Limb (tissue), 2 donors: ENCODE results near the gene SLC24A3.

Source experiments
- DNase-seq, 2 donors: peaks; one replicate each; pipeline ENCODE4 v3.0.0-alpha.2; 2016; ENCODE audit errors: extremely low spot score in 2 of 2

The SLC24A3 gene

DNA sequence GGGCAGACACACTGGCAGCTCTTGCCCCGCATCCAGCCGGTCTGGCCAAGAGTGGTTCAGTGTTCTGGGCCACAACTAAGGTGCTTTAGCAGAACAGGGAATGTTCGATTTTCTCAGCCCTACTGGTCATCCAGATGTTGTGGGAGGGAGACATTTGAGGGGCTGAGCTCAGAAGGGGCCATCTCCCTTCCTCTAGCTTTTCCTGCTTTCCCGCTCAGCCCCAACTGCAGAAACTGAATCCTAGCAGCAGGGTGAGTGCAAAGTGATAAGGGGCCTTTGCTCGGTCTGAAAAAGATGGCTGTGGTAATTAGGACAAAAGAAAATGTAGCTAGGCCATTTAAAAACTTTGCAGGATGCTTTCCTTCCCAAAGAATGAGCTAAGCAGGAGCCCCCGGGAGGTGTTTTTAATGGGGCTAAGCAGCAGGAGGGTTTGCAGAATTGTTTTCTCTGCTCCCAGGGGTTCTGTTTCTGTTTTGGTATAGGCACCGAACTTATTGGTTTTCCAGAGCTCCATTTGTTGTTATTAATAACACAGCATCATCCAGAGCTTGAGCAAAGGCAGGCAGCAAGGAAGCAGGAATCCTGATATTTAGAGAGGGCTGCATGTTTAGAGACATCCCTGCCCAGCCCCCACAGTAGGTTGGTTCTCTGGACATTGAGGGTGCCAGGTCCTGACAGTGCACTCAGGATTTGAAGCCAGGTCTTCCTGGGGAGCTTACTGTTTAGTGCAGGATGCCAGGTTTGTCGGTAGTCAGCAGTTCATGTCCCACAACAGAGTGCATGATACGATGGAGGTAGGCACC, 210.9 kb downstream of the SLC24A3 start:
- DNase-seq: no peak

DNA sequence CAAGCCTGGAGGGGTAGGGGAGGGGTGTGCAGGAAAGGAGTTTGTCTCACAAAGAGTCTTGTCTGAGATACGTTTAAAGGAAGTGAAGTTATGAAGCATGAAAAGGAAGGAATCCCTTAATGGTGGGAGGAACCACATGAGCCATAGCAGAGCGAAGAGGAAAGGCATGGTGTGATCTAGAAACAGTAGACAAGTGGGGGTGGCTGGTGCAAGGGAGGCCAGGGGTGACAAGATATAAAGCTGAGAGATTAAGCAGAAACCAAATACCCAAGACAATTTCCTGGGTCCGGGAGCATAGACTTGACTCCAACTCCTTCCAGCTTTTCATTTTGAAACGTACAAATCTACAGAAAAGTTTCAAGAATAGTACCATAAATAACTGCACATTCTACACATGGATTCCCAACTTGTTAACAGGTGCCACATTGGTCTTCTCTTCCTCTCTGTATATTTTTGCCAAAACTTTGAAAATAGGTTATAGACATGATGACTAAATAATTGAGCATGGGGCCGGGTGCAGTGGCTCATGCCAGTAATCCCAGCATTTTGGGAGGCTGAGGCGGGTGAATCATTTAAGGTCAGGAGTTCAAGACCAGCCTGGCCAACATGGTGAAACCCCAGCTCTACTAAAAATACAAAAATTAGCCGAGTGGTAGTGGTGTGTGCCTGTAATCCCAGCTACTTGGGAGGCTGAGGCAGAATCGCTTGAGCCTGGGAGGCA, 211.6 kb downstream of the SLC24A3 start:
- no peak for DNase-seq

DNA sequence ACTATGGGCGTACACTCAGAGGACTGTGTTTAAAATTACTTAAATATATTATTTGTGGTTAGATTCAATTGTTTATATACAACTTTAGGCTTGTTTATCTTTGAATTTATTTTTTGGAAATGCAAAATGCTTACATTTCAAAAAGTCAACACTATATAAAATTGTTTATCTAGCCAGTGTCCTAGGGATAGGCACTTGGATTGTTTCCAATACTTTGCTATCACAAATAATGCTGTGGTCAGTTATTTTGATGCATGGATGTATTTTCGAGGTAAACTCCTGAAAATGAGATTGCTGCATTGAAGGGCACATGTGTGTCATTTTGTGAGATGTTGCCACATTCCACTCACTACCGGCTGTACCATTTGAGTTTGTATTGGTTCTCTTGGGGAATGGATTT, 213.9 kb downstream of the SLC24A3 start:
- DNase-seq: no peak

DNA sequence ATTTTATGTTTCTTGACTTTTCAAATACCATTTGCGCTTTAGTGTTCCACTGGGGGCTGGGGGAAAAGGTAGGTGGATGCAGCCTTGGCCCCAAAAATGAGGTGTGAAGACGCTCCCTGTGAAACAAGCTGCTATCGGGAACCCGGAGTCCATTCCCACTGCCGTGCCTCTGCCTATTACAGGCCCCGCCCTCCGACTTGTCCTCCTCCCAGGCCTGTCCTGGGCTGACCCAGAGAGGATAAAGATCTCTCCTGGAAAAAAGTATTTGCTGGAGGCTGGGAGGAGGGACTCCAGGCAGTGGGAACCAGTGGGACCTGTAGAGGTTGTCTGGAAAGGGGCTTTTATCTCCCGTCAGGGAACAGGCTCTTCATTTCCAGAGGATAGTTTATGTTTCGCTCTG, 215.0 kb downstream of the SLC24A3 start:
- DNase-seq: no peak

DNA sequence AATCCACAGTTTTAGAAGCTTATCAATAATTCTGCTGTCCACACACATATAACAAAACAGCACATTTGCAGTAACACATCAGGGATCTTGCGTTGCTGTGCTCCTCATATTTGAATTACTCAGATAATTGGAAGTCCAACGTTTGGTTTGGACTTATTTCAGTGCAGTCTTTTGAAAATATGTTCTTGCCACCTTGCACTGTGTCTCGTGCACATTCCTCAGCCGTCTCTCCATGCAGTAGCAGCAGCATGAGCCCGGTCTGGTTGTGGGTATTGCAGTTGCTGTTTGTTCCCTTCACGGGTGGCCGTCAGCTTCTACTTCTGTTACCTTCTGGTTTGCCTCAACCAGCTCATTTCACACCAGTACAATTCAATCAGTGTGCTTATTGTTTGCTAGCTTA, 215.5 kb downstream of the SLC24A3 start:
- DNase-seq: no peak

DNA sequence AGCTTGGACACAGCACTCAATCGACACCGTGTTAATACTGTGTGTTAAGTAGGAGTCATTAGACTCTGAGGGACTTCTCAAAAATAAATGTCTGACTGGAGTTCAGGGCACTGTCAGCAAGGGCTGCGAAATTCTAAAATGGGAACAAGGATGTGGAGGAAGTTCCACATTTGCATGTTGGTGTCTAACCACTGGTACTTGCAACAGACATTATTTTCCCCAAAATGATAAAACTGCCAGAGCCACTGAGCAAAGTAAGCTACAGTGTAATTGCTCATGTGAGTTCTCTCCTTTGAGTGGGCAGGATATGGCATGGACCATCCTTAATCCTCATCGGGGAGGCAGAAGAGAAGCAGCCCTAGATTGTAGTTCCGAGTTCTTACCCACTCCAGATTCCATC, 215.9 kb downstream of the SLC24A3 start:
- no peak for DNase-seq

DNA sequence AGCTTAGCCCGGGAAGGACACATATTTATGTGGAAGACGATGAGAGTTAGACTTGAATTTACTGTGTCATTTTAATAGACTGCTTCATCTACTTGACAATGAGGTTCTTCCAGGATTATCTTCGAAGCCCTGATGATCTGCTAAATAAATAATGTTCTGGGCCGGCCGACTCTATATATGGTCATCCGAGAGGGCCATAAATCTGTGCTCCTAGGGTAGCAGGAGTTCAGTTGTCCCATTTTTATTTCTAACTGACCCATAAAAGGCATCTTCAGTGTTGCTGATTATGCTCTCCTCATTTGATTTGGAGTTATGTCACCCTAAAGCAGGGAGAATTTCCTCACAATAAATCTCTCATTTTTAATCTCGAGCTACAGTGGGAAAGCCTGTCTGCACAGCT, 217.1 kb downstream of the SLC24A3 start:
- DNase-seq: no peak

DNA sequence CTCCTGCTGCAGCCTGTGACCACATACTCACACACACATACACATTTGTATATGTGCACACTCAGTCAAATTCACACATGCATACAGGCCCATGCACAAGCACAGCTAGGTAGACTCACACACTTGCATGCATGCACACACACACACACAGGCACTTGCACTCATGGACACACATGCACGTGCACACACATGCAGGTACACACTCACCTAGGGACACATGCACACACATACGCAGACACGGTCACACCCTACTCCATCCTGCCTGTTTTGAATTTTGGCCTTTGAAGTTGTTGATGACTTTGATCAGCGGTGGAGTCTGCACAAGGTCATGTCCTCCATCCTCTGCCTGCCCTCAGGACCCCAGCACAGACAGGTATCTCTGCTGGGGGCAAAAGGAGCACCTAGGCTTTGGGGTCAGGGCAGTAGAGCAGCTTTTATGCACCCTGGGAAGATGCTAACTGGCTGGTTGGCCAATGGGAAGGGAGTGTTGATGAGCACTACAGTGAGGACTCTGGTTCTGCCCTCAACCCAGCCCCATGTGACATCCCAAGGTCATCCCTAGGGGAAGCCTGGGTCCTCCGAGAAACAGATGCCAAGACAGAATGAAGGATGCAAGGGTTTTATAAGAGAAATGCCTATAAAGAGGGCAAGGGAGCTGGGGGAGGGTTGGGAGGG, 218.3 kb downstream of the SLC24A3 start:
- DNase-seq: no peak

DNA sequence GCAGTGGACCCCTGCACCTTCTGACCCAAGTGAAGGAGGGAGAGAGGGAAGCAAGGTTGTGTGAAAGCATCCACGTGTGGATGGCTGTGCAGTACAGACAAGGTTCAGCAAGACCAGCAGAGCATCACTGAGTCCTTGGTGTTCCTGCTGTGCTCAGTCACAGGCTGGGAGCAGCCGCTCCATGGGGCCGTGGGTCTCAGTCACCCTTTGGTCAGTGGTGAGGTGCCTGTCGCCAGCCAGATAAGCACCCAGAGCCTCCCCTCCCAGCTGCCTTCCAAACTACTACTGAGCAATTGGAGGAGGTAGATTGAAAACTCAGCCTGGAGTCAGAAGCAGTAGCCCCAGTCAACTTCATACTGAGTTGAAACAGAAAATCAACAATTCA, 218.9 kb downstream of the SLC24A3 start:
- no peak for DNase-seq

DNA sequence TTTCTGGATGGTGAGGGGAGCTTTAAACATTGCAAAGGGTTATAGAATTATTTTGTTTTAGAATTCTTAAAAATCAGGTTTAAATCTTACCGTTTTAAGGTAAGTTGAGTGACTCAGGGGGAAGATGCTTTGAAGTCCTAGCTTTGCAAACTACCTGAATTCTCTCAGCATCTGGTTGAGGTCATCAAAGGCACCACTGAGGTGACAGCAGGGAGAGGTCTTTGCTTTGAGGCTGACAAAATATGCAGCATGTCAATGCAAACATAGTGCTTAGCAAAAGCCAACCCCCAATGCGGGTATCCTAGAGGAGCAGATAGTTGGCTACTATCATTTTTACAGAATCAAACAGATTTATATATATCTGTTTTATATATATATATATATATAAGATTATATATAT, 219.5 kb downstream of the SLC24A3 start:
- no peak for DNase-seq

DNA sequence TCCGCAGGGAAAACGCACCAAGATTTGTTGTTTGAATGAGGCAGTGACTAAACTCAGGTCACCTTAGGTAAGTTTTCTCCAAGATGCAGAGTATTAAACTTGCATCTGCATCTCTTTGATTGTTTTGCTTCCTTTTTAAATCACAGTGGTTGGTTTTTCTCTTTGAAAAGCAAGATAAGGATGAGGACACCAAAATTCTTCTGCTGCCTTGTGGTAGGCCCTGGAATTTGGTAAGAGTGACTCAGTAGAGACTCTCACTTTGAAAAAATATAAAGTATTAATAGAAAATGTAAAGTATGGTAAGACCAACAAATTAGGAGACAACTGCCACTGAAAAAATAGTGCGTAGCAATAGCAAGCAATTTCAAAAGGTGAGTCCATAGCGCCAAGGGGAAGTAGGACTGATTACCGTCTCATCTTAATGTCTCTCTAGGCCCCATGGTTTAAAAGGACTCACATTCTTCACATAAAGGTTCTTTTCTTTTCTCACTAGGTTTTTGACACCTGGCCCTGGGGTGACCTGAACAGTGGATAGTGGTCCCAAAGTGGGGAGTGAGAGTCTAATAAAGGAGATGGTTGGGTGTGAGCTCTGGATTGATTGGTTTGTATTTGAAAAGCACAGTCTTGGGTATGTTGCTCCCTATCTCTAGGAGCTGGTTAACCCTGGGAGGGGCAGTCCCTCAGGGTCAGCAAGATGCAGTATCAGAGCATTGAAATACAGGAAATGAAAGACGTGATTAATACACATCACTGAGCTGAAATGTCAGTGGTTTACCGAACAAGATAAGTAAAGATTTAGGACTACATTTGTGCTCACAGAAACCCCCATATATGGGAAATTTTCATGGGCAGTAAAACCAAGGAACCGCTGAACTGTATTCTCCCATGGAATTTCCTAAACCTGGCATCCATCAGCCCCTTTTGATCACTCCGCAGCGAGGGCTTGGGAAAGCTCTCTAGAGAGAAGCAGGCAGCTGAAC, 221.2 kb downstream of the SLC24A3 start:
- no peak for DNase-seq

DNA sequence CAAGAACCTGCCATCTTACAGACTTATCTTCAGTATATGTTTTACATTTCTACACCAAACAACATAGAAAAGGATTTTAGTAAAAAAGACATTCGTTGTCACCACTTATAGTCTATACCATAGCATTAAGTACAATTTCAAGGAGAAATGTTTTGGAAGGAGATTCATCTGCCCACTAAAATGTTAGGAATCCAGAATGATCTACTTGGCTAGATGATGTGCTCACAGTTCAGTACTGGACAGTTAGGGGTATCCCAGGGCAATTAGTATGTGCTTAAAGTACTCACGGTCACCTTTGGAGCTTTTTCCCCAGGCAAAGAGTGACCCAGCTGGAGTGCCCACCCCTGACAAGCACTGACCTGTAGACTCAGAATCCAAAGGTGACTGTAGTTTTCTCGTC, 222.9 kb downstream of the SLC24A3 start:
- no peak for DNase-seq

DNA sequence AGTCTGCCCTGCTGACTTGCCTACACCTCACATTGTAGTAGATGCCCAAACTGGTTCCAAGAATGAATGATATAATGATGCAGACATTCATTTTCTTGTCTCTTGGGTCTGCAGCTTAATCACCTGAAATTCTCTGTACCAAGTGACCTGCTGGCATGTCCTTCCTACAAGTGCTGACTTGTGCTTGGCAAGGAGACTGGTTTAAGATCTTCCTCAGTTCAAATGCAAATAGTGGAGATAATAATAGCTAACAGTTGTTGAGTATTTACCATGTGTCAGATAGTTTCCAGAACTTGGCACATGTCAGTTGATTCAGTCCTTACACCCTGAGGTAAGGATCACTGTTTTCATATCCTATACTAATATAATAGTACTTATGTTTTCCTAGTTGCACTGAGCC, 223.4 kb downstream of the SLC24A3 start:
- no peak for DNase-seq

DNA sequence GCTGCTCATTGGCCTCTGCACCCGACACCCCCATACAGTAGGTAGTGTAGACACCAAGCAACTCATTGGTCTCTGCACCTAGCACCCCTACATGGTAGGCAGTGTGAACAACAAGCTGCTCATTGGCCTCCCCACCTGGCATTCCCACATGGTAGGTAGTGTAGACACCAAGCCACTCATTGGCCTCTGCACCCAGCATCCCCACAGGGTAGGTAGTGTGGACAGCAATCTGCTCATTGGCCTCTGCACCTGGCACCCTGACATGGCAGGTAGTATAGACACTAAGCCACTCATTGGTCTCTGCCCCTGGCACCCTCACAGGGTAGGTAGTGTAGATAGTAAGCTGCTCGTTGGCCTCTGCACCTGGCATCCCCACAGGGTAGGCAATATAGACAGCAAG, 226.0 kb downstream of the SLC24A3 start:
- DNase-seq: no peak

DNA sequence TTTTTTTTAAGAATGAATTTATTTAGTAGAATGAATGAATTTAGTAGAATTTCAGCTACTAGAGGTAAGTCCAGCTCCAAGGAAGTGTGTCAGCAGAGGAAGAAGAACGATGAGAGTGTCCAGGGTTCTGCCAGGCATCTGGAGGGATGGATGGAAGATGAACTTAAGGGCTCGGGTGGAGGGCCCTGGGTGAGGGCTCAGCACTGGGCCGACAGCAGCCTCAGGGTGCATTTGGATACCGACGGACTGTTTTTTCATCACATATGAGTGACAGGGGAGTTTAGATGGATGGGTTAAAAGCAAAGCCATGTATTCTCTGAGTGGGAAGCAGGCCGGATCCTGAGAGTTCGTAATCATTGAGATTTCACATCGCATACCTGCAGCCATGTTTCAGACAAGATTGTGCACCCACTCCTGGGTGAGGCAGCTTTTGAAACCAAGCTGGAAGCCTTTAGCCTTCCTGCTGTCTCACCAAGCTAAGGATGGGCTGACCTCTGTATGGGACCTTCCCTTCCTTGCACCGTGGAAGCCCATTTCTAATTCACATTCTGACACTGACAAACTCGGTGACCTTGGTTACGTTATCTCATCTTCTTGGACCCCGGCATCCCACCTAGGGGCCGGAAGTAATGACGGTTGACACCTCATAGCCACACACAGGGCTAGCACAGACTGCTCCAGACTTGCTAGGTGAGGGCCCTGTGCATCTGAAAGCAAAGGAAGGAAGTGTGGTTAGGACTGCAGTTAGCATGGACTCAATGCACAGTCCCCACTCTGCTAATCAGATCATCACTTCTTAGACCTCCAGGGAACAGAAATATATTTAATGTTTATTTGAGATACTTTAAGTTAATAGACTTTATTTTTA, 228.5 kb downstream of the SLC24A3 start:
- no peak for DNase-seq

DNA sequence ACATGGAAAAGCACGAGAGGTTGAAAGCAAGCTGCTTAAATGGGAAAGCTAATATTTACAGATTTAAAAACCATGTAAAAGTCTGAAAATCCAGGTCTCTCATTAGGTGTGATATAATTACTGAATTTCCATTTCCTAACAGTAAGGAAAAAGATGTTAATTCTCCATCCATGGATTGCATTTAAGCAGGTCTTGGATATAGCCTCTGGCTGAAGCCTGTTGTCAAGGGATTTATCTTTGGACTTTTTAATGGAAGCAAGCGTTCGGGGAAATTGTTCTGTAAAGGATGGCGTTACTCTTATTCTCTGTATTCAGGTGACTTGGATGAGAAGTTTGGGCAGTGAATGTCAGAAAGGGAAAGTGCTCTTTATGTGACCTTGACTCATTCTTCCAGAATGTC, 233.8 kb downstream of the SLC24A3 start:
- DNase-seq: no peak

DNA sequence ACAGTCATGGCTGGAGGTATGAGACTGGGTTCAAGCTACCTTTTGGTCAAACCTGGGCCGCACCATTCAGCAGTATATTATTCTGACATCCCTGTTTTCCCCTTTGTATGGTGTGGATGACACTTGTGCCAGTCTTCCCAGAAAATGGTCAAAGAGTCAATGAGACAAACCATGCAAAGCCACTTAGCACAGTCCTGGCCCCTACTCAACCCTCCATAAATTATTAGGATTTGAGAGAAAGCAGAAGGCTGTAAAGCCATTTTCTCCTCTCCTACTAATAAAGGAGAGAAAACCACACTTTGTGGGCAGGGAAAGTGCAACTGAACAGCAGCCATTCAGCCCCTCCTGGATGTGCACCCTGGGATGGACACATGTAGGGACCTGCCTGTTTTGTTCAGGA, 236.2 kb downstream of the SLC24A3 start:
- no peak for DNase-seq

DNA sequence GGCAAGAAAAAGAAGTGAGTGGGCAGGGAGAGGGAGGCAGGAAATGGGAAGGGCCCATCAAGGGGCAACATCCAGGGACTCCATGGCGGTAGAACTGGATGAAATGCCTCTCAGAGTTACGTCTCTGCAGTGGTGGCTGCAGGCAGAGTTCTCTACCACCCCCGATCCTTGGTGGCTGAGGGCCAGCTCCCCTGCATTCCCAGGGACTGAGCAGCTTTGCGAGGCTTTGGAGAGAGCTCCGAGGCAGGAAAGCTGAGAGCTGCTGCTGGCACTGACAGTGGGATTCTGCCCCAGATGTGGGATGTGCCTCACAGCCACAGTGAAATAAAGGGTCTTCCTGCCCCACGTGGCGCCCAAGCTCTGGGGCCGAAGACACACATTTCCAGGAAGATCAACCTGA, 236.6 kb downstream of the SLC24A3 start:
- DNase-seq: peak in 1 of 2 donors; percentile 59

DNA sequence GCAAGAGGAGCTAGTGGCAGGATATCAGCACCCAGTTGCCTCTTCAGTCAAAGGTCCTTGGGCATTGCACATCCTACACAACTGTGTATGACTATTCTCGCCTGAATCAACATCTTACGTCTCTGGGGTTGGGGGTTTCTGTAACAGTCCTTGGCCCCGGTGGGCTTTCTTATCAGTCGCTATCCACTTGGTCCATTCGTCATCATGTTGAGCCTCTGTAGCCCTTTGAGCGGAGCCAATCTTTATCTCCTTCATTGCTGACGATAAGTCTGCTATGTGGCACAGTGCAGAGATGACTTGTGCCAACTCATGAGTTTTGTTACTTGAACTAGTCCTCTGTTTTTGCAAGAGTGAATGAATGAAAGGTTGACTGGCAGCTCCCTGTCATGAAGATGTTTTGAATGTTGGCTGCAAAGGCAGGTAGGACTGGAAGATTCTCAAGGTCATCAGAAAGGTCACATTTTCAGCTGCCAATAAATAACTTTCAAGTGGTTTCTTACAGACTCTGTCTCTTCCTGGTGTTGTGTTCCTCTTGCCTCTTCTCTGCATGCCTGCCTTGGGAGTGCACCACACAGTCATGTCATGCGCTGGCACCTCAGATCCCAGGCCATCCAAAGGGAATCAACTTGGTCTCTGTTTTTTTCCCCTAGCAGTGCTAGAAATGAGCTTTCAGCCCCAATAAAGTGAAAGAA, 238.9 kb downstream of the SLC24A3 start:
- no peak for DNase-seq

DNA sequence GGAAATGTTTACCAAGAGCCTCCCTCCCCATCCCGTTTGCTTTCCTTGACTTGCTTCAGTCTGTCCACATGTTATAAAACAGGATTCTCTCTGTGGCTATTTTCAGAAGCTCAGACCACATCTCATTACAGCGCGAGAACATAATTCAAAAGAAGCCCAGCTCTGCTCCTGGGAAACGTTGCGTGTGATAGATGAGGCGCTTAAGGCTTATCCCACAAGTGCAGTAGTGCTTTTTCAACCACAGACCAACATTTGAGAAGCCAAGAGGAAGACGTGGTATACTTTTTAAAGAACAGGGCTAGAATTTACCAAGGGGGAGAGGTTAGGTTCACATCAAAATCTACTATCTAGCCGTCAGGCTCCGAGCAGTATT, 239.5 kb downstream of the SLC24A3 start:
- DNase-seq: no peak
